ENCODE data around the gene TNFRSF4. TPM values are rescaled to one million over a fixed set of nuclear protein-coding genes. Genes with fewer than 3 reads are reported as not detected.

TNFRSF4 gene
- total and polyA plus RNA-seq, 9 of the 15 experiments (the other 6 are each of a cell fraction or from before 2014, with no cell fraction given) = 0.07 to 0.44 (median 0.19) TPM; not detected in 5

- TF ChIP-seq MLX (CRISPR knock-in tag; conservative IDR thresholded peaks at IDR 0.05) = 0 out of 4 replicates have a peak, but pooled peaks of 1 of the 2 experiments have one; percentile 37
- no peak for TF ChIP-seq RAD21 (CRISPR knock-in tag; conservative IDR thresholded peaks at IDR 0.05 in 1 of 2, IDR thresholded peaks at IDR 0.05 in 1 of 2)
- TF ChIP-seq, protein P1, sequence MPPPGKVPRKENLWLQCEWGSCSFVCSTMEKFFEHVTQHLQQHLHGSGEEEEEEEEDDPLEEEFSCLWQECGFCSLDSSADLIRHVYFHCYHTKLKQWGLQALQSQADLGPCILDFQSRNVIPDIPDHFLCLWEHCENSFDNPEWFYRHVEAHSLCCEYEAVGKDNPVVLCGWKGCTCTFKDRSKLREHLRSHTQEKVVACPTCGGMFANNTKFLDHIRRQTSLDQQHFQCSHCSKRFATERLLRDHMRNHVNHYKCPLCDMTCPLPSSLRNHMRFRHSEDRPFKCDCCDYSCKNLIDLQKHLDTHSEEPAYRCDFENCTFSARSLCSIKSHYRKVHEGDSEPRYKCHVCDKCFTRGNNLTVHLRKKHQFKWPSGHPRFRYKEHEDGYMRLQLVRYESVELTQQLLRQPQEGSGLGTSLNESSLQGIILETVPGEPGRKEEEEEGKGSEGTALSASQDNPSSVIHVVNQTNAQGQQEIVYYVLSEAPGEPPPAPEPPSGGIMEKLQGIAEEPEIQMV (tag; conservative IDR thresholded peaks at IDR 0.05; ENCODE audit: low read depth) = no peak
- TF ChIP-seq RBBP5 (IDR thresholded peaks at IDR 0.05; ENCODE audit: borderline replicate concordance, insufficient read depth, low read length, poor library complexity, severe bottlenecking) = peak; percentile 79
- TF ChIP-seq TAL1 (IDR thresholded peaks at IDR 0.05) = no peak
- TF ChIP-seq POLR2AphosphoS2 (IDR thresholded peaks at IDR 0.05; ENCODE audit: low read length) = no peak
- TF ChIP-seq ETV5 (CRISPR knock-in tag; IDR thresholded peaks at IDR 0.05; ENCODE audit: low read depth) = no peak
- TF ChIP-seq HMG20B (CRISPR knock-in tag; IDR thresholded peaks at IDR 0.05) = no peak
- TF ChIP-seq, protein P2, sequence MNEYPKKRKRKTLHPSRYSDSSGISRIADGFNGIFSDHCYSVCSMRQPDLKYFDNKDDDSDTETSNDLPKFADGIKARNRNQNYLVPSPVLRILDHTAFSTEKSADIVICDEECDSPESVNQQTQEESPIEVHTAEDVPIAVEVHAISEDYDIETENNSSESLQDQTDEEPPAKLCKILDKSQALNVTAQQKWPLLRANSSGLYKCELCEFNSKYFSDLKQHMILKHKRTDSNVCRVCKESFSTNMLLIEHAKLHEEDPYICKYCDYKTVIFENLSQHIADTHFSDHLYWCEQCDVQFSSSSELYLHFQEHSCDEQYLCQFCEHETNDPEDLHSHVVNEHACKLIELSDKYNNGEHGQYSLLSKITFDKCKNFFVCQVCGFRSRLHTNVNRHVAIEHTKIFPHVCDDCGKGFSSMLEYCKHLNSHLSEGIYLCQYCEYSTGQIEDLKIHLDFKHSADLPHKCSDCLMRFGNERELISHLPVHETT (CRISPR knock-in tag; conservative IDR thresholded peaks at IDR 0.05 in 1 of 2, IDR thresholded peaks at IDR 0.05 in 1 of 2) = peak; percentile 22 to 98; a peak in 2 of 4 replicates
- TF ChIP-seq ZNF175 (CRISPR knock-in tag; IDR thresholded peaks at IDR 0.05; ENCODE audit: low read depth) = no peak; the same call in 1 of the 2 replicates
- no peak for TF ChIP-seq ZNF174 (CRISPR knock-in tag; IDR thresholded peaks at IDR 0.05)
- no peak for TF ChIP-seq STAT6 (CRISPR knock-in tag; IDR thresholded peaks at IDR 0.05)
- TF ChIP-seq EGR1 (conservative IDR thresholded peaks at IDR 0.05) = peak; percentile 84
- no peak; the same call in 1 of the 2 replicates for TF ChIP-seq FOSL1 (tag; conservative IDR thresholded peaks at IDR 0.05)
- no peak; the same call in 1 of the 2 replicates for TF ChIP-seq ZNF57 (CRISPR knock-in tag; IDR thresholded peaks at IDR 0.05)
- no peak for TF ChIP-seq PHB2 (IDR thresholded peaks at IDR 0.05; ENCODE audit: low read depth)
- TF ChIP-seq ADNP (tag; IDR thresholded peaks at IDR 0.05) = no peak
- no peak for TF ChIP-seq SLC30A9 (CRISPR knock-in tag; IDR thresholded peaks at IDR 0.05)
- TF ChIP-seq, protein P3, sequence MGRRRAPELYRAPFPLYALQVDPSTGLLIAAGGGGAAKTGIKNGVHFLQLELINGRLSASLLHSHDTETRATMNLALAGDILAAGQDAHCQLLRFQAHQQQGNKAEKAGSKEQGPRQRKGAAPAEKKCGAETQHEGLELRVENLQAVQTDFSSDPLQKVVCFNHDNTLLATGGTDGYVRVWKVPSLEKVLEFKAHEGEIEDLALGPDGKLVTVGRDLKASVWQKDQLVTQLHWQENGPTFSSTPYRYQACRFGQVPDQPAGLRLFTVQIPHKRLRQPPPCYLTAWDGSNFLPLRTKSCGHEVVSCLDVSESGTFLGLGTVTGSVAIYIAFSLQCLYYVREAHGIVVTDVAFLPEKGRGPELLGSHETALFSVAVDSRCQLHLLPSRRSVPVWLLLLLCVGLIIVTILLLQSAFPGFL (CRISPR knock-in tag; IDR thresholded peaks at IDR 0.05) = no peak
These were observed 17.7 kb upstream of the TNFRSF4 start, which contains the start of gene SDF4 (continued) for GRCh38 chr1:1231400-1232207.

Measured in K562 (cell line).